HepG2 (cell line): Measurements from ENCODE around the gene ZC3H8. TPM values are rescaled to one million over a fixed set of nuclear protein-coding genes. Genes with fewer than 3 reads are reported as not detected.

Experiments
- ARNT2 ChIP-seq: sonication (generic); formaldehyde crosslinking; IDR thresholded peaks from 2 replicates; pipeline ENCODE4 v1.8.0; 2022; ENCODE audit warnings: mild to moderate bottlenecking, low read depth, missing genetic modification reagents, moderate library complexity
- CBX1 ChIP-seq: IDR thresholded peaks from one replicate; pipeline ENCODE4 v1.6.1; 2016; ENCODE audit warnings: antibody characterized with exemption, low read depth
- ELF3 ChIP-seq: IDR thresholded peaks from 2 replicates; pipeline ENCODE4 v1.6.1; 2016; ENCODE audit warnings: missing genetic modification reagents, missing compliant biosample characterization
- HNRNPUL1 ChIP-seq: fragments of 200-400 bp; formaldehyde crosslinking; IDR thresholded peaks from 2 replicates; pipeline ENCODE4 v1.6.1; 2017; ENCODE audit warnings: low read depth, mild to moderate bottlenecking, low read length, moderate library complexity
- KDM6A ChIP-seq: IDR thresholded peaks from 2 replicates; pipeline ENCODE4 v1.6.1; 2016; ENCODE audit warnings: low read depth
- LCORL ChIP-seq, 2 experiments: fragments of 450-650 bp in 1 of 2; sonication (generic) in 1 of 2; formaldehyde crosslinking in 1 of 2; IDR thresholded peaks; 2 replicates each; pipeline versions ENCODE4 v1.5.0 to v1.6.1; 2017 to 2020; ENCODE audit warnings: antibody characterized with exemption in 1 of 2, missing genetic modification reagents in 1 of 2
- NR1H2 ChIP-seq: sonication (generic); formaldehyde crosslinking; IDR thresholded peaks from 2 replicates; pipeline ENCODE4 v1.8.1; 2022; ENCODE audit warnings: low read depth, missing genetic modification reagents, borderline replicate concordance
- PCBP2 ChIP-seq: fragments of 200-400 bp; formaldehyde crosslinking; optimal IDR thresholded peaks from 2 replicates; pipeline ENCODE3; 2018; ENCODE audit warnings: low read length, low read depth; ENCODE audit not compliant: poor library complexity, severe bottlenecking
- RARG ChIP-seq: sonication (generic); formaldehyde crosslinking; IDR thresholded peaks from 2 replicates; pipeline ENCODE4 v1.4.0; 2020; ENCODE audit warnings: low read depth, mild to moderate bottlenecking, missing genetic modification reagents
- TP53 ChIP-seq: sonication (generic); formaldehyde crosslinking; conservative IDR thresholded peaks from 2 replicates; pipeline ENCODE4 v1.4.0; 2020; ENCODE audit warnings: missing genetic modification reagents
- ZNF17 ChIP-seq: sonication (generic); formaldehyde crosslinking; IDR thresholded peaks from 2 replicates; pipeline ENCODE4 v1.5.0; 2020; ENCODE audit warnings: mild to moderate bottlenecking, missing genetic modification reagents
- ZNF256 ChIP-seq: sonication (generic); formaldehyde crosslinking; conservative IDR thresholded peaks from 2 replicates; pipeline ENCODE4 v1.4.0; 2020; ENCODE audit warnings: missing genetic modification reagents
- ZNF263 ChIP-seq: sonication (generic); formaldehyde crosslinking; IDR thresholded peaks from 2 replicates; pipeline ENCODE4 v1.4.0; 2020; ENCODE audit warnings: missing genetic modification reagents
- ZNF879 ChIP-seq: sonication (generic); formaldehyde crosslinking; IDR thresholded peaks from 2 replicates; pipeline ENCODE4 v1.8.1; 2023; ENCODE audit warnings: missing genetic modification reagents
- polyA plus RNA-seq, 8 experiments: library from polyadenylated mRNA; depleted of rRNA in 3 of 8; stranded (reverse) in 7 of 8; unstranded in 1 of 8; fragments of >200 nt; fragmentation: Illumina TruSeq in 4 of 8; extraction: Trizol in 4 of 8; gene quantifications; 2 replicates each; pipeline versions ENCODE4 v1.2.1 to v1.2.3, GENCODE V29; 2011 to 2016; ENCODE audit warnings: low read depth in 4 of 8, missing spikeins in 1 of 8, mixed read lengths in 1 of 8; ENCODE audit not compliant: insufficient read depth in 1 of 8
- total RNA-seq, 5 experiments: library from RNA; depleted of rRNA; stranded (reverse); fragments of >200 nt; fragmentation: Illumina TruSeq; extraction: Trizol; gene quantifications; 2 replicates each; pipeline ENCODE4 v1.2.3, GENCODE V29; 2016; ENCODE audit warnings: low read depth in 1 of 5
- TF ChIP-seq, protein P1 (sequence below): sonication (generic); formaldehyde crosslinking; IDR thresholded peaks from 2 replicates; pipeline ENCODE4 v1.4.0; 2020; ENCODE audit warnings: missing genetic modification reagents, borderline replicate concordance
- TF ChIP-seq, protein P2 (sequence below): sonication (generic); formaldehyde crosslinking; IDR thresholded peaks from 2 replicates; pipeline ENCODE4 v1.5.0; 2020; ENCODE audit warnings: missing genetic modification reagents, mild to moderate bottlenecking, borderline replicate concordance
- TF ChIP-seq, protein P3 (sequence below): IDR thresholded peaks from 2 replicates; pipeline ENCODE4 v1.6.1; 2016; ENCODE audit warnings: missing genetic modification reagents, missing compliant biosample characterization
- TF ChIP-seq, protein P4 (sequence below): sonication (generic); formaldehyde crosslinking; IDR thresholded peaks from 2 replicates; pipeline ENCODE4 v1.9.0; 2022; ENCODE audit warnings: missing genetic modification reagents, mild to moderate bottlenecking, borderline replicate concordance
- TF ChIP-seq, protein P5 (sequence below): sonication (generic); formaldehyde crosslinking; IDR thresholded peaks from 2 replicates; pipeline ENCODE4 v1.5.0; 2020; ENCODE audit warnings: missing genetic modification reagents
- TF ChIP-seq, protein P6 (sequence below): IDR thresholded peaks from 2 replicates; pipeline ENCODE4 v1.6.1; 2018; ENCODE audit warnings: missing genetic modification reagents, mild to moderate bottlenecking, missing compliant biosample characterization

Gene ZC3H8
- total and polyA plus RNA-seq, 2 of the 13 experiments (the other 11 are each of a cell fraction or from before 2014, with no cell fraction given): 4.5 to 17.0 TPM

GRCh38 chr2:112275311-112275886, 20.6 kb upstream of the ZC3H8 start, which contains the start of gene ZC3H6 (continued):
- TF ChIP-seq, protein P1, sequence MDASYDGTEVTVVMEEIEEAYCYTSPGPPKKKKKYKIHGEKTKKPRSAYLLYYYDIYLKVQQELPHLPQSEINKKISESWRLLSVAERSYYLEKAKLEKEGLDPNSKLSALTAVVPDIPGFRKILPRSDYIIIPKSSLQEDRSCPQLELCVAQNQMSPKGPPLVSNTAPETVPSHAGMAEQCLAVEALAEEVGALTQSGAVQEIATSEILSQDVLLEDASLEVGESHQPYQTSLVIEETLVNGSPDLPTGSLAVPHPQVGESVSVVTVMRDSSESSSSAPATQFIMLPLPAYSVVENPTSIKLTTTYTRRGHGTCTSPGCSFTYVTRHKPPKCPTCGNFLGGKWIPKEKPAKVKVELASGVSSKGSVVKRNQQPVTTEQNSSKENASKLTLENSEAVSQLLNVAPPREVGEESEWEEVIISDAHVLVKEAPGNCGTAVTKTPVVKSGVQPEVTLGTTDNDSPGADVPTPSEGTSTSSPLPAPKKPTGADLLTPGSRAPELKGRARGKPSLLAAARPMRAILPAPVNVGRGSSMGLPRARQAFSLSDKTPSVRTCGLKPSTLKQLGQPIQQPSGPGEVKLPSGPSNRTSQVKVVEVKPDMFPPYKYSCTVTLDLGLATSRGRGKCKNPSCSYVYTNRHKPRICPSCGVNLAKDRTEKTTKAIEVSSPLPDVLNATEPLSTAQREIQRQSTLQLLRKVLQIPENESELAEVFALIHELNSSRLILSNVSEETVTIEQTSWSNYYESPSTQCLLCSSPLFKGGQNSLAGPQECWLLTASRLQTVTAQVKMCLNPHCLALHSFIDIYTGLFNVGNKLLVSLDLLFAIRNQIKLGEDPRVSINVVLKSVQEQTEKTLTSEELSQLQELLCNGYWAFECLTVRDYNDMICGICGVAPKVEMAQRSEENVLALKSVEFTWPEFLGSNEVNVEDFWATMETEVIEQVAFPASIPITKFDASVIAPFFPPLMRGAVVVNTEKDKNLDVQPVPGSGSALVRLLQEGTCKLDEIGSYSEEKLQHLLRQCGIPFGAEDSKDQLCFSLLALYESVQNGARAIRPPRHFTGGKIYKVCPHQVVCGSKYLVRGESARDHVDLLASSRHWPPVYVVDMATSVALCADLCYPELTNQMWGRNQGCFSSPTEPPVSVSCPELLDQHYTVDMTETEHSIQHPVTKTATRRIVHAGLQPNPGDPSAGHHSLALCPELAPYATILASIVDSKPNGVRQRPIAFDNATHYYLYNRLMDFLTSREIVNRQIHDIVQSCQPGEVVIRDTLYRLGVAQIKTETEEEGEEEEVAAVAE (CRISPR knock-in tag): peak; percentile 94
- TF ChIP-seq ZNF256: no peak; the same call in 1 of the 2 replicates
- TF ChIP-seq CBX1: peak; percentile 87
- TF ChIP-seq KDM6A (CRISPR knock-in tag): no peak
- TF ChIP-seq ZNF879: no peak
- TF ChIP-seq NR1H2: no peak; the same call in 1 of the 2 replicates
- no peak for TF ChIP-seq PCBP2
- TF ChIP-seq, protein P2, sequence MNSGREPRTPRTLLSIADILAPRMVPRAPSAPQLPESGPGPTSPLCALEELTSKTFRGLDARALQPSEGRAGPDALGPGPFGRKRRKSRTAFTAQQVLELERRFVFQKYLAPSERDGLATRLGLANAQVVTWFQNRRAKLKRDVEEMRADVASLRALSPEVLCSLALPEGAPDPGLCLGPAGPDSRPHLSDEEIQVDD (CRISPR knock-in tag): no peak; the same call in 1 of the 2 replicates
- TF ChIP-seq ZNF263 (CRISPR knock-in tag): peak; percentile 70
- peak; percentile 86; the same call in 1 of the 2 replicates for TF ChIP-seq TP53 (CRISPR knock-in tag)
- TF ChIP-seq, protein P3, sequence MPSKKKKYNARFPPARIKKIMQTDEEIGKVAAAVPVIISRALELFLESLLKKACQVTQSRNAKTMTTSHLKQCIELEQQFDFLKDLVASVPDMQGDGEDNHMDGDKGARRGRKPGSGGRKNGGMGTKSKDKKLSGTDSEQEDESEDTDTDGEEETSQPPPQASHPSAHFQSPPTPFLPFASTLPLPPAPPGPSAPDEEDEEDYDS (CRISPR knock-in tag): peak; percentile 95
- TF ChIP-seq LCORL (IDR thresholded peaks at IDR 0.05): no peak
- peak; percentile 92 for TF ChIP-seq LCORL (CRISPR knock-in tag; IDR thresholded peaks at IDR 0.05)
- TF ChIP-seq ELF3 (CRISPR knock-in tag): peak; percentile 63
- TF ChIP-seq, protein P4, sequence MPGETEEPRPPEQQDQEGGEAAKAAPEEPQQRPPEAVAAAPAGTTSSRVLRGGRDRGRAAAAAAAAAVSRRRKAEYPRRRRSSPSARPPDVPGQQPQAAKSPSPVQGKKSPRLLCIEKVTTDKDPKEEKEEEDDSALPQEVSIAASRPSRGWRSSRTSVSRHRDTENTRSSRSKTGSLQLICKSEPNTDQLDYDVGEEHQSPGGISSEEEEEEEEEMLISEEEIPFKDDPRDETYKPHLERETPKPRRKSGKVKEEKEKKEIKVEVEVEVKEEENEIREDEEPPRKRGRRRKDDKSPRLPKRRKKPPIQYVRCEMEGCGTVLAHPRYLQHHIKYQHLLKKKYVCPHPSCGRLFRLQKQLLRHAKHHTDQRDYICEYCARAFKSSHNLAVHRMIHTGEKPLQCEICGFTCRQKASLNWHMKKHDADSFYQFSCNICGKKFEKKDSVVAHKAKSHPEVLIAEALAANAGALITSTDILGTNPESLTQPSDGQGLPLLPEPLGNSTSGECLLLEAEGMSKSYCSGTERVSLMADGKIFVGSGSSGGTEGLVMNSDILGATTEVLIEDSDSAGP (CRISPR knock-in tag): peak; percentile 98
- peak; percentile 97 for TF ChIP-seq ZNF17 (CRISPR knock-in tag)
- TF ChIP-seq, protein P5, sequence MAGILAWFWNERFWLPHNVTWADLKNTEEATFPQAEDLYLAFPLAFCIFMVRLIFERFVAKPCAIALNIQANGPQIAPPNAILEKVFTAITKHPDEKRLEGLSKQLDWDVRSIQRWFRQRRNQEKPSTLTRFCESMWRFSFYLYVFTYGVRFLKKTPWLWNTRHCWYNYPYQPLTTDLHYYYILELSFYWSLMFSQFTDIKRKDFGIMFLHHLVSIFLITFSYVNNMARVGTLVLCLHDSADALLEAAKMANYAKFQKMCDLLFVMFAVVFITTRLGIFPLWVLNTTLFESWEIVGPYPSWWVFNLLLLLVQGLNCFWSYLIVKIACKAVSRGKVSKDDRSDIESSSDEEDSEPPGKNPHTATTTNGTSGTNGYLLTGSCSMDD (CRISPR knock-in tag): no peak; the same call in 1 of the 2 replicates
- peak; percentile 94; the same call in 1 of the 2 replicates for TF ChIP-seq RARG (CRISPR knock-in tag)
- peak; percentile 98 for TF ChIP-seq ARNT2
- TF ChIP-seq, protein P6, sequence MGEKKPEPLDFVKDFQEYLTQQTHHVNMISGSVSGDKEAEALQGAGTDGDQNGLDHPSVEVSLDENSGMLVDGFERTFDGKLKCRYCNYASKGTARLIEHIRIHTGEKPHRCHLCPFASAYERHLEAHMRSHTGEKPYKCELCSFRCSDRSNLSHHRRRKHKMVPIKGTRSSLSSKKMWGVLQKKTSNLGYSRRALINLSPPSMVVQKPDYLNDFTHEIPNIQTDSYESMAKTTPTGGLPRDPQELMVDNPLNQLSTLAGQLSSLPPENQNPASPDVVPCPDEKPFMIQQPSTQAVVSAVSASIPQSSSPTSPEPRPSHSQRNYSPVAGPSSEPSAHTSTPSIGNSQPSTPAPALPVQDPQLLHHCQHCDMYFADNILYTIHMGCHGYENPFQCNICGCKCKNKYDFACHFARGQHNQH (CRISPR knock-in tag): peak; percentile 89
- peak; percentile 91 for TF ChIP-seq HNRNPUL1
